ENCODE results near the gene ETFA.

Gene ETFA

GRCh38 chr15:76176487-76177085 lies 134.7 kb downstream of the ETFA start:
- DNase-seq (ENCODE audit: low read depth, low spot score), result no peak

GRCh38 chr15:76176059-76176458 lies 135.2 kb downstream of the ETFA start:
- no peak for DNase-seq (ENCODE audit: low read depth, low spot score)

GRCh38 chr15:76175442-76175841 lies 135.8 kb downstream of the ETFA start:
- no peak for DNase-seq (ENCODE audit: low read depth, low spot score)

GRCh38 chr15:76174654-76175053 lies 136.6 kb downstream of the ETFA start:
- DNase-seq (ENCODE audit: low read depth, low spot score), result no peak

GRCh38 chr15:76173317-76173834 lies 137.9 kb downstream of the ETFA start:
- no peak for DNase-seq (ENCODE audit: low read depth, low spot score)

GRCh38 chr15:76172782-76173181 lies 138.5 kb downstream of the ETFA start:
- DNase-seq (ENCODE audit: low read depth, low spot score), result no peak

GRCh38 chr15:76169911-76170800 lies 141.1 kb downstream of the ETFA start:
- DNase-seq (ENCODE audit: low read depth, low spot score), result peak; percentile 32

- no peak for DNase-seq (ENCODE audit: low read depth, low spot score)
Observed at GRCh38 chr15:76169018-76169417, 142.3 kb downstream of the ETFA start.

GRCh38 chr15:76168237-76168984 lies 142.9 kb downstream of the ETFA start:
- DNase-seq (ENCODE audit: low read depth, low spot score), result no peak

GRCh38 chr15:76165951-76166350 lies 145.3 kb downstream of the ETFA start:
- DNase-seq (ENCODE audit: low read depth, low spot score), result no peak

All from astrocyte of the hippocampus (primary cell).